Spinal cord (tissue), 10 donors: ENCODE results near the gene CUEDC1. TPM values are rescaled to one million over a fixed set of nuclear protein-coding genes. Genes with fewer than 3 reads are reported as not detected.

Experiments
- DNase-seq, 6 donors: peaks; one replicate each; pipeline versions ENCODE4 v3.0.0 to v3.0.0-alpha.2; 2013 to 2015; ENCODE audit warnings: low spot score in 6 of 6, low read depth in 4 of 6
- H3K27ac ChIP-seq: one replicate; pipeline ENCODE4 v1.5.1; 2013; ENCODE audit warnings: low read depth, low read length, control low read depth
- H3K27me3 ChIP-seq: one replicate; pipeline ENCODE4 v1.6.1; 2013; ENCODE audit warnings: low read length; ENCODE audit not compliant: control insufficient read depth, insufficient read depth
- H3K36me3 ChIP-seq: one replicate; pipeline ENCODE4 v1.6.1; 2013; ENCODE audit warnings: low read length; ENCODE audit not compliant: control insufficient read depth, insufficient read depth
- H3K4me1 ChIP-seq: one replicate; pipeline ENCODE4 v1.6.1; 2013; ENCODE audit warnings: low read length; ENCODE audit not compliant: control insufficient read depth, insufficient read depth
- H3K4me3 ChIP-seq: one replicate; pipeline ENCODE4 v1.5.1; 2013; ENCODE audit warnings: low read depth, low read length, control low read depth
- H3K9me3 ChIP-seq: one replicate; pipeline ENCODE4 v1.6.1; 2013; ENCODE audit warnings: low read length; ENCODE audit not compliant: control insufficient read depth, insufficient read depth
- WGBS: methylation state at CpG from one replicate; pipeline ENCODE4 v1.1.5; 2013; ENCODE audit warnings: missing lambda C conversion rate; ENCODE audit not compliant: insufficient coverage; 5-methylcytosine and 5-hydroxymethylcytosine counted together
- polyA plus RNA-seq, 2 donors: library from polyadenylated mRNA; unstranded; fragments of 120-200 nt; gene quantifications; one replicate each; pipeline ENCODE4 v1.2.1, GENCODE V29; 2013; ENCODE audit not compliant: insufficient read length in 2 of 2
- total RNA-seq, 2 donors: library from RNA; depleted of rRNA in 1 of 2; stranded (reverse); fragments of 120-200 nt in 1 of 2; fragments of >200 nt in 1 of 2; gene quantifications; one replicate each; pipeline versions ENCODE4 v1.2.3 to v1.2.4, GENCODE V29; 2013 to 2014
- donor health status: healthy.

The CUEDC1 gene
- total and polyA plus RNA-seq, 4 donors: 14.0 to 111 (median 63.8) TPM

DNA sequence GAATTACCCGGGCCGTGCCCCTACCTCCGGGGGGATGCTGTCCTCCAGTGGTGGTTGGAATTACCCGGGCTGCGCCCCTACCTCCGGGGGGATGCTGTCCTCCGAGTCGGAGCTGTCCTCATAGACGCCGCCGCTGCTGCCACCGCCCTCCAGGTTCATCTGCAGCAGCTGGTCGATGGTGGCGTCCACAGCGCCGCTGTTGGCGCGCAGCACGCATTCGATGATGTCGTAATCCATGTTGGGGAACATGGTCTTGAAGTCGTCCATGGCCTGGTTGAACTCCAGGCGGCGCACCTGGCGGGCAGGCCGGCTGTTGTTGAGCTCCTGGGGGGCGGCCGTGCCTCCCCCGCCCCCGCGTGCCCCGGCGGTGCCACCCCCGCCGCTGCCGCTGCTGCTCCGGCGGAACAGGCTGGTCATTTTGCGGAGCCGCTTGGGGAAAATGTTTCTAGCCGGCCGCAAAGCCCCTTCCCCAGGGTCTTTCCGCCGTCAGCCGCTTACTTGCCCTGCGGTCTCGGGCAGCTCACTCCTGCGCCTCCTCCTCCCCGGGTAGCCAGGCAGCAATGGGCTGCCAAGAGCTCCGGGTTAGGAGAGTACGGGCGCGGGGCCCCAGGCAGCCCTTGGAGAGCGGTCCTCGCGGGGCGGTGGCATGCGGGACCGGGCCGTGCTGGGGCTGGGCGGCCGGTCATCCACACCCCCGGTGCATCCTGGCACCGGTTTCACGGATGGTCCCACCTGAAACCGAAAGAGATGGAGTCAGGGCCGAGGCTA is 69.9 kb downstream of the CUEDC1 start:
- 85% methylated on average over 66 of the region's 67 CpGs for WGBS
- H3K27ac ChIP-seq: no peak overlapping the region
- DNase-seq: no peak
- H3K4me3 ChIP-seq: no peak overlapping the region
- H3K27me3 ChIP-seq: no peaks in the 10 kb centered on the region
- H3K36me3 ChIP-seq: peaks cover 36% of the 10 kb centered on the region
- peaks cover 46% of the 10 kb centered on the region for H3K4me1 ChIP-seq
- no peaks in the 10 kb centered on the region for H3K9me3 ChIP-seq

DNA sequence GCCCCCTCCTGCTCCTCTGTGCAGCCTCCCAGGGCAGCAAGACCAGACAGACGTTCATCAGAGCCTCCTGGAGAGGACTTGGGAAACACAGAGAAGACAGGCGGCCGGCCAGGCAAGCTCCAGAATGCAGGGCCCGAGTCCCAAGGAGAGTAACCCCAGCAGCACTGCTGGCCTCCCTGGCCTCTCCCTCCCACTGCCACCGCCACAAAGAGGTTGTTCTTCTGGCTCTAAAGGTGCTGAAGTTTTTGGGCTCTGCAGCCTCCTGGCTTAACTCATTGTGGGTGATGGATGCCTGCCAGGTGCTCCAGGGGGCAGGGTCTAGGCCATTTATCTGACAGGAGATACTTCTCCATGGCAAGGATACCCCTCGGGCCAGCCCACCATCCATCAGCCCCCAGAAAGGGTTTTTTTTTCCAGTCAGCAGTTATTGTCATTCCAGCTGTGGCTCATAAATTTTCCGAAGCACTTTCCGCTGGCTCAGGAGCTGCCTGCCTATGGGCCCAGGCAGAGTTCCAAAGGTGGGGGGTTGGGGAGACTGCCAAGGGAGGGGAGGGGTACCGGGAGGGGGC is 73.3 kb downstream of the CUEDC1 start:
- Histone ChIP-seq H3K36me3 (peaks cover 61% of the 10 kb centered on the region), H3K4me1 (peaks cover 38% of the 10 kb centered on the region), H3K27ac (peak overlapping the region; percentile 94), H3K9me3 (no peaks in the 10 kb centered on the region), H3K27me3 (no peaks in the 10 kb centered on the region), H3K4me3 (no peak overlapping the region)
- 17% methylated on average over 6 of the region's 9 CpGs for WGBS
- peak in 2 of 6 donors; percentile 78 to 84 for DNase-seq

DNA sequence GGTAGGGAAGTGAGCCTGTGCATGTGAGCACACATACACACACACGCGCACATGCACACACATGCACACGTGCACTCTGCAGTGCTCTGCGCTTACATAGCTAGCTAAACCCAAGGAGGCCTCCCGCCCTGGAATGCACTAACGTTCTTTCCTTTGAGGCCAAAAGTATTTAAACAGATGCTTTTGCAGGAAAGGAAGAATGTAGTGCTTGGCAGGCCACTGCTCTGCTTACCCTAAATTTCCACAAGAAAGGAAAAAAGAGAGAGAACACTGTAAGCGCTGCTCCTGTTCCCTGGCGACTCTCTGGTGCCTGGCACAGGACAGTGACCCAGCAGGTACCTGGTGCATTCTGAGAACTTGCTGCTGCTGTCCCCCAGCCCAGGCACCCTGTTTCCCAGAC is 74.1 kb downstream of the CUEDC1 start:
- Histone ChIP-seq H3K27ac (peak overlapping the region; percentile 94), H3K4me1 (peaks cover 44% of the 10 kb centered on the region), H3K9me3 (no peaks in the 10 kb centered on the region), H3K27me3 (no peaks in the 10 kb centered on the region), H3K36me3 (peaks cover 69% of the 10 kb centered on the region), H3K4me3 (no peak overlapping the region)
- peak in 2 of 6 donors; percentile 42 to 82 for DNase-seq
- WGBS: 39% methylated on average over 5 of the region's 8 CpGs

DNA sequence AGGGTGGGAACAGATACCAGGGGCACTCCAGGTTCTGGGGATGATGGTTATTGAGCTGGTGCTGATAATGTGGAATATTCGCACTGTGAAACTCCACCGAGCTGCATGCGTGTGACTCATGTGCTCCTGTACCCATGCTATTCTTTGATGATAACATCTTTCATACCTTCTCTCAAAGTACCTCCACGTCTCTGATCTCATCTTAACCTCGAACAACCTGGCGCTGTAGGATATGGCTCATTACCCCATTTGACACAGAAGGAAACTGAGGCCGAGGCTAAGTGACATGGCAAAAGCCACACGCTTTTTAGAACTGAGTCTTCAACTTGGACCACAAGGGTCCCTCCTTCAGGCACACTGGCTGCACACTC is 75.1 kb downstream of the CUEDC1 start:
- H3K27me3 ChIP-seq: no peaks in the 10 kb centered on the region
- H3K36me3 ChIP-seq: peaks cover 67% of the 10 kb centered on the region
- H3K27ac ChIP-seq: peak overlapping the region; percentile 94
- no peaks in the 10 kb centered on the region for H3K9me3 ChIP-seq
- H3K4me1 ChIP-seq: peaks cover 55% of the 10 kb centered on the region
- H3K4me3 ChIP-seq: no peak overlapping the region
- 94% methylated on average over 5 of the region's 8 CpGs for WGBS
- DNase-seq: no peak

DNA sequence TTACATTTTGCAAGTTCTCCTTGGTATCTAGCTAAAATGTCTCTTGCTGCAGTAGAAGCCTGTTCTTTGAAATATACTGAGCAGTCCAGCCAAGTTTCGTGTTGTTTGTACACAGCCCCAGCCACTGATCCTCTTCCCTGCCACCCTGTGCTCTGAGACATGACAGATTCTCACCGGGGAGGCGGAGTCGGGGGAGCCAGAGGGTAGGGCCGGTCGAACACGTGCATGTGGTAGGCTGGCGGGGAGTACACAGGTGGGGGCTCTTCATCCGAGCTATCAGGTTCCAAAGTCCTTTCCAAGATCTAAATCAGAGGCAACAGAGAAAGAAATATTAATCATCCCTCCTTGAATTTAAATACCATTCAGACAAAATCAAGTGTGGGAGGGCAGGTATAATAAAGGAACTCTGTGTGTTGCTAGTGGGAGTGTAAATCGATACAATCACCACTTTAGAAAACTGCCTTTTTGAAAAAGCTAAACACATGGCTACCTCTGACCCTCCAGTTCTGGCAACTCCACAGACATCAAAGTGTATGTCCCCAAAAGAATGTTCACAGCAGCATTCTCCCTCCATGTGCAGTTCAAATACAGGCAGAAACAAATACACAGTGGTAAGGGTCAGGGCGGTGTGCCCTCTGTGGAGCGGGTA is 75.7 kb downstream of the CUEDC1 start:
- Histone ChIP-seq H3K36me3 (peaks cover 62% of the 10 kb centered on the region), H3K27me3 (no peaks in the 10 kb centered on the region), H3K4me3 (no peak overlapping the region), H3K4me1 (peaks cover 60% of the 10 kb centered on the region), H3K9me3 (no peaks in the 10 kb centered on the region), H3K27ac (peak overlapping the region; percentile 94)
- no peak for DNase-seq
- 69% methylated on average over 3 of the region's 12 CpGs for WGBS

DNA sequence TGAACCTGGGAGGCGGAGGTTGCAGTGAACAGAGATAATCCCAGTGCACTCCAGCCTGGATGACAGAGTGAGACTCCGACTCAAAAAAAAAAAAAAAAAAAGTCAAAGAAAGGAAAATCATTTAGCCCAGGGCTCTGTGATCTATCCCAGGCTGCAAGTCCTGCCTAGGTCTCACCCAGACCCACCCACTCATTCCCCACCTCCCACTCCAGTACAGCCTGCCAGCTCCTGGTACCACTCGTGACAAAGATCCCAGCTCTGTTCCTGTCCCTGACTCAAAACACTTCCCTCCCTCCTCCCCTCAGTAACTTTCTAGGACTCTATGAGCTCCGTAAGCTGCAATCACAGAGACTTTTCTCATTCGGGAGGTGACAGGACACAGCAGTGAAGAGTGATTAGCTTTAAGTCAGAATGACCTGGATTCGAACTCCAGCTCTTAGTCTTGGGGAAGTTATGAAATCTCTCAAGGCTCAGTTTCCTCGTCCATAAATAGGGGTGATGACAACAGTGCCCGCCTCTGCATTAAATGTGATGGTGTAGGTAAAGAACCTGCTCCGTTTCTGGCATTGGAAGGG is 77.3 kb downstream of the CUEDC1 start:
- no peak overlapping the region for H3K4me3 ChIP-seq
- peaks cover 74% of the 10 kb centered on the region for H3K4me1 ChIP-seq
- no peak overlapping the region for H3K27ac ChIP-seq
- no peak for DNase-seq
- no peaks in the 10 kb centered on the region for H3K27me3 ChIP-seq
- peaks cover 67% of the 10 kb centered on the region for H3K36me3 ChIP-seq
- H3K9me3 ChIP-seq: no peaks in the 10 kb centered on the region
- 94% methylated on average over 5 of the region's 9 CpGs for WGBS

DNA sequence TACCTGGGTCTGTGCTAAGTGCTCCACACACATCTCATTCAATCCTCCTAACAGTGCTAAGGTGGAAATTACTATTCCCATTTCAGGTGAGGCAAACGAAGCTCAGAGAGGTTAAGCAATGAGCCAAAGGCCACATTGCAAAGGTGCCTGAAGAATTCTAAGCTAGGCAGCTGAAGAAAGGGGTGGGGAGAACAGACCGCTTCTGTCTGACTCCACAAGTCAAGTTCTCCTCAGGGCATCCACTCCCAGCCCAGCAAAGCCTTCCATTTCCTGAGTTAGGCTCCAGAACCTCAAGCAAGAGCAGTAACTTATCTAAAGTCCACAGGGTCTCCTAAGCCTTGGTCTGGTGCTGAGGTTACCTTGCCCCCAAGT is 78.4 kb downstream of the CUEDC1 start:
- H3K9me3 ChIP-seq: no peaks in the 10 kb centered on the region
- peak overlapping the region; percentile 98 for H3K27ac ChIP-seq
- 100% methylated on average over 1 of the region's 2 CpGs for WGBS
- peaks cover 77% of the 10 kb centered on the region for H3K4me1 ChIP-seq
- H3K4me3 ChIP-seq: no peak overlapping the region
- H3K36me3 ChIP-seq: peaks cover 77% of the 10 kb centered on the region
- DNase-seq: no peak
- no peaks in the 10 kb centered on the region for H3K27me3 ChIP-seq

DNA sequence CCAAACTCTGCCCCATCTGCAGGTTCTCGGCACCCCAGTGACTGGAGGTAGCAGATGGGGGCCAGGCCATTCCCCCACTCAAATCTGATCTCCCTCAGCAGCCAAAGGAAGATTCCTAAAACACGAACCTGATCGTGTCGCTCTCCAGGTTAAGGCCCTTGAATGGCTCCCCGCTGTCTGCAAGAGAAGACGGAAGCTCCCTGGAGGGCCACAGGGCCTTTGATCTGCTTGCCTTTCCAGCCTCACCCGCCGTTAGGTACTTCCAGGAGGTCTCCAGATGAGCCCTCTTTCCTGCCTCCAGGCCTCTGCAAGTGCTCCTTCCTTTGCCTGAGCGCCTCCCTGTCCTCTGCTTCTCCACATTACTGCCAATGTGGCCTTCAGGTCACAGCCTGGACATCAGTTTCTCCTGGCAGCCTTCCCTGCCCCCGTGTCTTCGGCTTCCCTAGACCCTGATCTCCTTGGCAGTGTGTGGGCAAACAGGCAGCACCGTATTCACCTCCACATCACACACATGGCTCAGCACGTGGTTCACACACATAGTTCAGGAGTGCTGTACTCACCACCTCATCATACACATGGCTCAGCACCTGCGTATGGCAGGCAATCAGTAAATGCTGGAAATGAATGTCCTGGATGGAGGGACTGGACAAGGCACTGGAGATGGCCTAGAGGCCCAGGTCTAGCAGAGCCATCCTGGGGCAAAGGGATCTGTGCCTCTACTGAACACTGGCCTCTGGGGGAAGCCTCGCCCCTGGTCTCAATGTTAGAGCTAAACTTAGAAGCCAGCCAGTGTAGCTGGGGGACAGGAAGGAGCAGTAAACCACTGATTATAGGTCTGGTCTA is 79.0 kb downstream of the CUEDC1 start:
- WGBS: 50% methylated on average over 13 of the region's 15 CpGs
- Histone ChIP-seq H3K9me3 (no peaks in the 10 kb centered on the region), H3K36me3 (peaks cover 79% of the 10 kb centered on the region), H3K27me3 (no peaks in the 10 kb centered on the region), H3K27ac (peak overlapping the region; percentile 98), H3K4me1 (peaks cover 71% of the 10 kb centered on the region), H3K4me3 (no peak overlapping the region)
- DNase-seq: no peak
